Cardiac muscle cell (in vitro differentiated cells and primary cell): ENCODE results near the gene NUMB. TPM values are rescaled to one million over a fixed set of nuclear protein-coding genes. Genes with fewer than 3 reads are reported as not detected.

Experiments
- DNase-seq, 2 donors: peaks; one replicate each; pipeline versions ENCODE4 v3.0.0 to v3.0.0-alpha.2; 2010 to 2017; ENCODE audit warnings: low read depth in 1 of 2, low spot score in 1 of 2
- H3K27ac ChIP-seq: fragments of 200-600 bp; sonication (generic); 2 replicates; pipeline ENCODE4 v1.5.1; 2016
- H3K27me3 ChIP-seq: fragments of 200-600 bp; sonication (generic); 2 replicates; pipeline ENCODE4 v1.6.0; 2016; ENCODE audit warnings: control low read depth
- H3K36me3 ChIP-seq: fragments of 200-600 bp; sonication (generic); 2 replicates; pipeline ENCODE4 v1.5.1; 2016; ENCODE audit warnings: control low read depth
- H3K4me1 ChIP-seq: fragments of 200-600 bp; sonication (generic); 2 replicates; pipeline ENCODE4 v1.8.1; 2017; ENCODE audit warnings: low read depth, mild to moderate bottlenecking, mixed run types
- H3K4me3 ChIP-seq: fragments of 200-600 bp; sonication (generic); 2 replicates; pipeline ENCODE4 v1.5.1; 2016; ENCODE audit warnings: mild to moderate bottlenecking
- H3K9me3 ChIP-seq: fragments of 200-600 bp; sonication (generic); 2 replicates; pipeline ENCODE4 v1.5.1; 2017; ENCODE audit warnings: low read depth, mild to moderate bottlenecking, control low read depth
- CTCF ChIP-seq: IDR thresholded peaks from 2 replicates; pipeline ENCODE4 v1.5.1; 2012; ENCODE audit warnings: low read depth, mild to moderate bottlenecking, low read length
- polyA plus RNA-seq: library from polyadenylated mRNA; unstranded; fragments of >200 nt; fragmentation: Nextera tagmentation; extraction: Ambion mirVana; gene quantifications from 2 replicates; pipeline ENCODE4 v1.2.1, GENCODE V29; 2016
- total RNA-seq: library from RNA; depleted of rRNA; stranded (reverse); fragments of >200 nt; gene quantifications from 2 replicates; pipeline ENCODE4 v1.2.3, GENCODE V29; 2016

Gene NUMB
- total and polyA plus RNA-seq, 2 experiments from 2014 or later = 35.6 to 68.5 TPM

DNA sequence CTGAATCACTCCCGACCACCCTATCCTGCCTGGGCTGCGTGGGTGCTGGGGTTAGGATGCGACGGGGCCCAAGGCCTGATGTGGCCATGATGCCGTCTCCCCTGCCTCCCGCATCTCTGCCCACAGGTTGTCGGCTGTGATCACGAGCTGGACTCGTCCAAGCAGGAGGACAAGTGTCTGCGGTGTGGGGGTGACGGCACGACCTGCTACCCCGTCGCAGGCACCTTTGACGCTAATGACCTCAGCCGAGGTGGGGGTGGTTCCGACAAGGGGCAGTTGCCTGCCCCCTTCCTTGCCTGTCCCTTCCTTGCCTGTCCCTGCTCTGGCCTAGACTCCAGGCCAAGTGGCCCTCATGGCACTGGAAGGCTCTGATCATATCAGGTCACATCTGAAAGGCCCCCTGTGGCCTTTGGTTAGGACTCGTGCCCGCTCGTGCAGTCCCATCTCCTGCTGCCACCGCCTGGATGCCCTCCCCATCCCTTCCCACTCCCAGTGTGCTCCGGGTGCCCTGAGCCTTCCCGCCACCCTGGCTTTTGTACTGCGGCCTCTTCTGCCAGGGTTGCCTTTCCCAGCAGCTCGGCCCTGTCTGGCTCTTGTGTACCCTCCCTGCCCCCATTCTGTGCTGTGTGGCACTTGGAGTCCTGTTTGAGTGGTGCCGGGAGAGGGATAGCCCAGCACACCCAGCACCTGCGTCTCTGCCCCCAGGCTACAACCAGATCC is 207.4 kb downstream of the NUMB start:
- Histone ChIP-seq H3K4me1 (no peaks in the 10 kb centered on the region), H3K27ac (no peak overlapping the region), H3K4me3 (no peak overlapping the region), H3K36me3 (no peaks in the 10 kb centered on the region), H3K9me3 (no peaks in the 10 kb centered on the region), H3K27me3 (peaks cover 6% of the 10 kb centered on the region)
- no peak for TF ChIP-seq CTCF
- DNase-seq = no peak

DNA sequence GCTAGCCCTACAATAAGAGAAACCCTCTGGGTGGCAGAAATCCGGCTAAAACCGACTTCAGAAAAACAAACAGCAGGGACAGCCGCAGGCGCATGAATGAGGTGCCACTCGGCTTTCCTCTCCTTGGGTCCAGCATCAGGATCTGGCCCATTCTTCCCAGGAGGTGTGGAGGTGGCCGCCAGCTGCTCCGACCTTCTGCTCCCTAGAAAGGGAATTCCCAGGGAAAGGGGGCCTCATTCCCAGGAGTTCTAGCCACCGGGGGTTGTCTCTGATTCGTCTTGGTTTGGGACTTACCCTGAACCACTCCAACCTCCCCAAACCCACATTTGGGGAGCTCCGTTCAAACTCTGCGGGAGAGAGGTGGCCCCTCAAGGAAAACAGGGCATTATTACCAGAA is 208.0 kb downstream of the NUMB start:
- Histone ChIP-seq H3K27me3 (peaks cover 12% of the 10 kb centered on the region), H3K27ac (no peak overlapping the region), H3K36me3 (no peaks in the 10 kb centered on the region), H3K4me1 (no peaks in the 10 kb centered on the region), H3K9me3 (no peaks in the 10 kb centered on the region), H3K4me3 (no peak overlapping the region)
- DNase-seq = no peak
- TF ChIP-seq CTCF = no peak

DNA sequence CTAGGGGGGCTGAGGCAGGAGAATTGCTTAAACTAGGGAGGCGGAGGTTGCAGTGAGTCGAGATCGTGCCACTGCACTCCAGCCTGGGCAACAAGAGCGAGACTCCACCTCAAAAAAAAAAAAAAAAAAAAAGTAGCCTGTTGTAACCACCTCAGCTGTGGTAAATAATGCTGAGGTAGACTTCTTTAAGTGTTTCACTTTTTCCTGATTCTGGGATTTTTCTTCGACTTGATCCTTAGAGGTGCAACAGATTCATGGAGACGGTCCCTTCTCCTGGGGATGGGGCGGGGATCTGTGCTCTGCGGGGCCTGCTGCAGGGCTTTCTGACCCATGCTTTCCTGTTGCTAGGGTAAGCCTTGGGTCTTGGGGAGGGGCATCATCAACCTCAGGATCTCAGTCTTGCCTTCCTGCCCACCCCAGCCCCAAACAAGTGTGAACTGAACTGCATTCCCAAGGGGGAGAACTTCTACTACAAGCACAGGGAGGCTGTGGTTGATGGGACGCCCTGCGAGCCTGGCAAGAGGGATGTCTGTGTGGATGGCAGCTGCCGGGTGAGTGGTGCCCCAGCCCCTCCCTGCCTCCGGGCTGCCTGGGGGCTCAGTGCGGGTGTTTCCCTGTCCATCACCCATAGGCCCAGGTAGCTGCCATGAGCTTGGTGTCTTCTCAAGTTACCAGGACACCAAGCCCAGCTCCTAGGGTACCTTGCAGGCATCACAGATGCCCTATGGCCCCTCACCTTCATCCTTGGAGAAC is 208.6 kb downstream of the NUMB start:
- no peak for TF ChIP-seq CTCF
- H3K4me1 ChIP-seq = no peaks in the 10 kb centered on the region
- no peak overlapping the region for H3K27ac ChIP-seq
- no peak overlapping the region for H3K4me3 ChIP-seq
- peaks cover 18% of the 10 kb centered on the region for H3K27me3 ChIP-seq
- DNase-seq = no peak
- H3K9me3 ChIP-seq = no peaks in the 10 kb centered on the region
- H3K36me3 ChIP-seq = no peaks in the 10 kb centered on the region

- Histone ChIP-seq H3K27me3 (peaks cover 24% of the 10 kb centered on the region), H3K27ac (no peak overlapping the region), H3K4me1 (no peaks in the 10 kb centered on the region), H3K9me3 (no peaks in the 10 kb centered on the region), H3K4me3 (no peak overlapping the region), H3K36me3 (no peaks in the 10 kb centered on the region)
- no peak for TF ChIP-seq CTCF
- no peak for DNase-seq
Observed at GRCh38 chr14:73249108-73249507, 209.2 kb downstream of the NUMB start.

GRCh38 chr14:73248108-73248868 is 210.1 kb downstream of the NUMB start:
- Histone ChIP-seq H3K9me3 (no peaks in the 10 kb centered on the region), H3K36me3 (no peaks in the 10 kb centered on the region), H3K4me1 (no peaks in the 10 kb centered on the region), H3K27me3 (peaks cover 32% of the 10 kb centered on the region), H3K4me3 (no peak overlapping the region), H3K27ac (no peak overlapping the region)
- no peak for DNase-seq
- TF ChIP-seq CTCF = no peak
